NT2/D1 (cell line): ENCODE data around the gene ITGB6.

ENCODE experiments used
- SUZ12 ChIP-seq: IDR thresholded peaks from 2 replicates; pipeline ENCODE4 v1.6.1; 2011; ENCODE audit not compliant: insufficient read length, insufficient read depth; ENCODE audit errors: extremely low read depth
- YY1 ChIP-seq: IDR thresholded peaks from 2 replicates; pipeline ENCODE4 v1.6.1; 2011; ENCODE audit not compliant: insufficient read length, insufficient read depth
- ZNF274 ChIP-seq: IDR thresholded peaks from 2 replicates; pipeline ENCODE4 v1.6.1; 2011; ENCODE audit warnings: mild to moderate bottlenecking, low read depth, low read length

DNA sequence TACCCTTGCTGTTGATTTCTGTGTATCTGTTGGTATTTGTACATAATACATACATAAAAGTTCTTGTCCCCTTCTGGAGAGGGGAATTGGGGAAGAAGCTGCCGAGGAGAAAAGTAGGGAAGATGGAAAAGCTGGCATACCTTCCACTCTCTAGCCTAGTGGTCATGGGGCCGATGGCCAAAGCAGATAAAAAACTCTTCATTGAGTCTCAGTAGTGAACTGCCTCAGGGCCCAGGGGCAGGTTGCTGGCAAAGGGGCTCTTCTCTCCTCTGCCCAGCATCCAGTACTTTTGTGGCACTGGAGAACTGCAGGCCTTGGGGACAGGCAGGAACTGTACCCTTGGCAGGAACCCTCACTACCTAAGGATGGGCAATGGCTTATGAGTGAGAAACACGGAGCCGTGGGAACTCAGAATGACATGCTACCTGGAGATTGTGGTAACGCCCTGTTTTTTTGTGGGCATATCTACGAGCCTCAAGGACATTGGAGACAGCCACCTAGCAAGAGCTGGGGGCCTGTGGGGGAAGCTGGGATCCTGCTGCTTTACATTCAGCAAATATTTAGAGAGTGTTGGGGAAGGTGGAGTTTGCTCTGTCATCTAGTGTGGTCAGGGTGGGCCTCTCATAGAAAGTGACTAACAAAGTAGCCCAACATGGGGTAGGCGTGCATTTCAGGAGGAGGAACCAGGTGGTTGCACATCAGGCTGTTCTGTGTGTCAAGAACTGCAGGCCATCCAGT, 22.6 kb upstream of the ITGB6 start:
- TF ChIP-seq ZNF274 (no peak), YY1 (no peak), SUZ12 (no peak)
